Activated naive CD4-positive, alpha-beta T cell treated with anti-CD3 and anti-CD28 coated beads, Interleukin-2, amount 10 ng/mL, durations not matched to agents 7 days and 5 days (primary cell): ENCODE measurements around the gene SLC35F3.

Experiments
- CTCF ChIA-PET: fragments of 350-600 bp; sonication (Branson Sonifier 250); formaldehyde crosslinking; loops from one replicate; lab custom pipeline; 2021; ENCODE audit warnings: antibody characterized with exemption; lab: Charles Lee
- DNase-seq: peaks from one replicate; pipeline ENCODE4 v3.0.0-alpha.2; 2020
- H3K27ac Mint-ChIP-seq: one replicate; pipeline ENCODE4 v1.8.0; 2021; ENCODE audit warnings: mild to moderate bottlenecking, moderate library complexity, mixed read lengths
- H3K27me3 Mint-ChIP-seq: one replicate; pipeline ENCODE4 v1.8.0; 2021; ENCODE audit warnings: mild to moderate bottlenecking, mixed read lengths
- H3K36me3 Mint-ChIP-seq: one replicate; pipeline ENCODE4 v1.8.0; 2021; ENCODE audit warnings: mixed read lengths
- H3K4me1 Mint-ChIP-seq: one replicate; pipeline ENCODE4 v1.8.0; 2021; ENCODE audit warnings: mixed read lengths
- H3K4me3 Mint-ChIP-seq: one replicate; pipeline ENCODE4 v1.8.0; 2021; ENCODE audit warnings: mild to moderate bottlenecking, moderate library complexity, mixed read lengths
- H3K9me3 Mint-ChIP-seq: one replicate; pipeline ENCODE4 v1.8.0; 2021; ENCODE audit warnings: mixed read lengths

SLC35F3 gene

DNA sequence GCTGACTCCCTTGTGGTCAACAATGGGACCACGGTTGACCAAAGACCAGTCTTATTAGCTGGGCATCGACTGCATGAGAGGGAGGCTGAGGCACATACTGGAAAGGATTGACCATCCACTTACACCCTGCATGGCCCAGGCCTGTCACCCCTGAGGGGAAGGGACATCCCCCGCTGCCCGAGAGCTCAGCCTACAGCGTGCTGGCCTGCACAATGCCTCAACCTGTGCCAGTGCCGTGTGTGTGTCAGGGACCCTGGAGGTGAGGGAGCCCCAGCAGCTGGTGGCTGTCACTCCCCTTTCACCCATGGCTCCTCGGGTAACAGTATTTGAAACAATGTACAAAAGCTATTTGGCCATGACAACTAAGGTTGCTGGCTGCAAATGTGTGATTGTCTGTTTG lies 67.3 kb downstream of the SLC35F3 start:
- no peak for DNase-seq
- Mint-ChIP-seq H3K27ac (no peak overlapping the region), H3K27me3 (no peaks in the 10 kb centered on the region), H3K4me1 (no peaks in the 10 kb centered on the region), H3K36me3 (no peaks in the 10 kb centered on the region), H3K4me3 (no peak overlapping the region), H3K9me3 (no peaks in the 10 kb centered on the region)
- CTCF ChIA-PET: interaction anchor here (0.5 kb wide), 1 partner anchor 39 kb away, joined by 4 read pairs; no protein-coding TSS in a partner anchor

DNA sequence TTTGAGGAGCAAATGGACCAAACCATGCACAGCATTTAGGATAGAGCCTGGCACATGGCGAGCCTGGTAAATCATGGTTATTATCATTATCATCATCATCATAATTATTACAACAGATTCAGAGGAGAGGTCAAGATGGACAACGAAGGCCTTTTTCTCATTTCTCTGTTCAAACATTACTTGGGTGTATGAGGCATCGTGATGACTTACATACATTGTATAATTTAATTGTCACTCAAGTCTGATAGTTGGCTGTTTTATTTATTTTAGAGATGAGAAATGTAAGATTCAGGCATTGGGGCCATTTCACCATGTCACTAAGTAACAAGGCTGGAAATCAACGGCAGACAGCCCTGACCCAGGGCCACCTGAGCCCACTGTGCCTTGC lies 68.1 kb downstream of the SLC35F3 start:
- no peak for DNase-seq
- no peaks in the 10 kb centered on the region for H3K36me3 Mint-ChIP-seq
- no peak overlapping the region for H3K4me3 Mint-ChIP-seq
- H3K27me3 Mint-ChIP-seq: no peaks in the 10 kb centered on the region
- CTCF ChIA-PET: no interaction called here
- H3K4me1 Mint-ChIP-seq: no peaks in the 10 kb centered on the region
- no peak overlapping the region for H3K27ac Mint-ChIP-seq
- no peaks in the 10 kb centered on the region for H3K9me3 Mint-ChIP-seq

DNA sequence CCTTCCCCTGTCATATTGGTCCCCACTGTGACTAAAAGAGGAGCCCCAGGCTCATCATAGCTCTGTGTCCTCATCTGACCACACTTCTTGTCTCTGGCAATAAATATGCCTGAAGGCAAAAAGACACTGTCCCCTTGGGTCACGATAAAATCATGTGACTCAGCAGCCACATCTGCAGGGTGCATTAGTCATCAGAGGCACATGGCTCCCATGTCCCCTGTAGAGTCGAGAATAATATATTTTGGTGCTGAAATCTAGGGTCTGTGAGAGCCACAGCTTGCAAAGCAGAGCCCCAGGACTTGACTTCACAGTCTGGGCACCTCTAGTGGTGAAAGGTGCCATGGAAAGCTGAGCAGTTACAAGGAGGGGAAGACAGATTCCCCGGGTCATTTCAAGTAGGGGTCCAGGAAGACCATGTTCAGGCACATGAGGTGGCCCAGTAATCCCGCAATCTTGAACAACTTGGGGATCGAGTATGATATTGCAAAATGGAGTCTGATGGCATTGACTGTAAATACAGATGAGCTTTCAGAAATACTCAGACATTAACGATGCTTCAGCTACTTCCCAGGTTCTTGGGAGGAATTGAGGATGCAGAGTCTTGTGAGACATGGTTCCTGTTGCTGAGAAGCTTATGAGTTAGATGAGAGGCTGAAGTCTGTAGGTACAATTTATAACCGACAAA lies 68.6 kb downstream of the SLC35F3 start:
- no peaks in the 10 kb centered on the region for H3K36me3 Mint-ChIP-seq
- no peaks in the 10 kb centered on the region for H3K4me1 Mint-ChIP-seq
- no peaks in the 10 kb centered on the region for H3K9me3 Mint-ChIP-seq
- H3K4me3 Mint-ChIP-seq: no peak overlapping the region
- H3K27me3 Mint-ChIP-seq: no peaks in the 10 kb centered on the region
- no peak overlapping the region for H3K27ac Mint-ChIP-seq
- CTCF ChIA-PET: no interaction called here
- DNase-seq: no peak

DNA sequence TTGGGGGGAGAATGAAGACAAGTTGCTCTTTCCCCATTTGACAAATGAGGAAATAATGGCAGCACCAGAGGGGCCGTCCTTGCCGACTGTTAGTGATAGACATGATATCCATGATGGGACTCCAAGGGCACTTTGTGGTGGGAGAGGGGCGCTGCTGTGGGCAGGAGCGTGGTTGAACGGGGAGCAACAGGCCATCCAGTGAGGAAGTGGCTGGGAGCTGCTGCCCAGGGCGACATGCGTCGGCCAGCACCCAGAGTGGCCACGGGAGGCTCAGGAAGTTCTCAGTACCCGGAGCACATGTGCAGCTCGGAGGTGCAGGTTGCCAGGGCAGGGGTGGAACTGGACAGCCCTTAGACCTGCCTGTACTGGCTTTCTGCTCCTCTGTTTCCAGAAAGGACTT lies 71.0 kb downstream of the SLC35F3 start:
- CTCF ChIA-PET: no interaction called here
- H3K4me1 Mint-ChIP-seq: no peaks in the 10 kb centered on the region
- H3K36me3 Mint-ChIP-seq: no peaks in the 10 kb centered on the region
- H3K9me3 Mint-ChIP-seq: no peaks in the 10 kb centered on the region
- no peaks in the 10 kb centered on the region for H3K27me3 Mint-ChIP-seq
- H3K4me3 Mint-ChIP-seq: no peak overlapping the region
- no peak for DNase-seq
- no peak overlapping the region for H3K27ac Mint-ChIP-seq

DNA sequence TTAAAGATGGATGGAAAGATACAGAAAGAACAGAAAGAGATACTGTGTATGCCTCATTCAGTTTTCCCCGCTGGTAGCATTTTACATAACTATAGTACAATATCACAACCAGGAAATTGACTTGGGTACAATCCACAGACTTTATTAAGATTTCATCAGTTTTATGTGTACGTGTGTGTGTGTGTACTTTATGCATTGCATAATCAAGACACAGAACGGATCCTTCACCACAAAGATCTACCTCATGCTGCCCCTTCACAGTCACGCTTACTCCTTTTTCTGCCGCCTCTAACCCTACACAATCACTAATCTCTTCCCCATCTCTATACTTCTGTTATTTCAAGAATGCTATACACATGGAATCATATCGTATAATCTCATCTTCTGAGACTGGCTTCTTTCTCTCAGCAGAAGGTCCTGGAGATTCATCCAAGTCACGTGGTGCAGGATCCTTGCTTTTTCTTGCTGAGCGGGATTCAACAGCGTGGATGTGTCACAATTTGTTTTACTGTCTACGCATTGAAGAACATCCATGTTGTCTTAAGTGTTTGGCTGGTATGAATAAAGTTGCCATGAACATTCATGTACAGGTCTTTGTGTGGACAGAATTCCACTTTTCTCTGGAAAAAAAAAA lies 76.7 kb downstream of the SLC35F3 start:
- CTCF ChIA-PET: no interaction called here
- no peak overlapping the region for H3K27ac Mint-ChIP-seq
- H3K36me3 Mint-ChIP-seq: no peaks in the 10 kb centered on the region
- no peaks in the 10 kb centered on the region for H3K4me1 Mint-ChIP-seq
- H3K4me3 Mint-ChIP-seq: no peak overlapping the region
- H3K9me3 Mint-ChIP-seq: no peaks in the 10 kb centered on the region
- DNase-seq: no peak
- H3K27me3 Mint-ChIP-seq: no peaks in the 10 kb centered on the region

DNA sequence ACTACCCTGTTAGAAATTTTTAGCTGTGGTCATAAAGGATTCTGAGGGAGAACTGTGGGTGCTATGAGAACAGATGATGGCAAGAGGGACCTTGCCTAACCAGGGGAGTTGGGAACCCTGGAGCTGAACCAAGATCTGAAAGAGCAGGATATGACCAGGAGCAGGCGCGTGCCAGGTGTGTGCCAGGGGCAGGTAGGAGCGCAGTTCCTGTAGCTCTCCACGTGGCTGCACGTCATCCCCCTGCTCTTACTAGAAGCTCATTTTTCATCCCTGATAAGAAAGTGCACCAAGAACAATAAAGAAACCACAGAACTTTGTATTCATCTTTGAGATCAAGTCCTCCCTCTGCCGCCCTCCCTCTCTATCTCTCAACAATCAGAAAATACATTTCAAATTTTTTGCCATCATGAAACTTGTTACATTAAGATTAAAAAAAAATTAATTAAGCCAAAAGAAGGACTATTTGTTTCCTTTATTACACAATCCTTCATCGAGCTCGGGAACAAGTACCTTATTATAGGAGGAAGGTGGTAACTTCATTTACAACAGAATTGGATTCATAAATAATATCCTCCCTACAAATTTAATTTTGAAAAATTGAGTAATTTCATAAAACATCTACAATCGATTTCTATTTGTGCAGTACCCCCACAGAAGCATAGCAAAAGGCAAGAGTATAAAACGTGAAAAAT lies 78.5 kb downstream of the SLC35F3 start:
- no peak overlapping the region for H3K4me3 Mint-ChIP-seq
- H3K4me1 Mint-ChIP-seq: no peaks in the 10 kb centered on the region
- no peak for DNase-seq
- CTCF ChIA-PET: no interaction called here
- H3K27me3 Mint-ChIP-seq: no peaks in the 10 kb centered on the region
- H3K36me3 Mint-ChIP-seq: no peaks in the 10 kb centered on the region
- H3K9me3 Mint-ChIP-seq: no peaks in the 10 kb centered on the region
- H3K27ac Mint-ChIP-seq: no peak overlapping the region

DNA sequence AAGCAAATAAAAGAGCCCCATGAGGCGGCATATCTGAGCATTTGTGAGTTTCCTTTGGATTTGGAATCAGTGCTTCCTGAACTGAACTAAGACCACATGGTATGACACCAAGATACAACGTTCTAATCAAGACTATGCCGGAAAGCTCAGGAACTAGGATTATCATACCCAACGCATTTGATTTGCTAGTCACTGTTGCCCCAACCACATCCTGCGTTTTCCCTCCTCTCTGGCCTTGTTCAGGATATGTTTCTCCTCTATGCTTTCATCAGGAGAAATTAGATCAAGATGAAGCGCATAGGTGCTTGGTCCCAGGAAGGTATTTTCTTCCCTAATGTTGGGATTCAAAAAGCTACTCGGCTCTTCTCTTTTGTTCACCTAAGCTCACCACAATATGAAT lies 79.3 kb downstream of the SLC35F3 start:
- no peak for DNase-seq
- CTCF ChIA-PET: no interaction called here
- no peak overlapping the region for H3K4me3 Mint-ChIP-seq
- peaks cover 5% of the 10 kb centered on the region for H3K27me3 Mint-ChIP-seq
- no peaks in the 10 kb centered on the region for H3K36me3 Mint-ChIP-seq
- H3K4me1 Mint-ChIP-seq: no peaks in the 10 kb centered on the region
- no peaks in the 10 kb centered on the region for H3K9me3 Mint-ChIP-seq
- H3K27ac Mint-ChIP-seq: no peak overlapping the region

DNA sequence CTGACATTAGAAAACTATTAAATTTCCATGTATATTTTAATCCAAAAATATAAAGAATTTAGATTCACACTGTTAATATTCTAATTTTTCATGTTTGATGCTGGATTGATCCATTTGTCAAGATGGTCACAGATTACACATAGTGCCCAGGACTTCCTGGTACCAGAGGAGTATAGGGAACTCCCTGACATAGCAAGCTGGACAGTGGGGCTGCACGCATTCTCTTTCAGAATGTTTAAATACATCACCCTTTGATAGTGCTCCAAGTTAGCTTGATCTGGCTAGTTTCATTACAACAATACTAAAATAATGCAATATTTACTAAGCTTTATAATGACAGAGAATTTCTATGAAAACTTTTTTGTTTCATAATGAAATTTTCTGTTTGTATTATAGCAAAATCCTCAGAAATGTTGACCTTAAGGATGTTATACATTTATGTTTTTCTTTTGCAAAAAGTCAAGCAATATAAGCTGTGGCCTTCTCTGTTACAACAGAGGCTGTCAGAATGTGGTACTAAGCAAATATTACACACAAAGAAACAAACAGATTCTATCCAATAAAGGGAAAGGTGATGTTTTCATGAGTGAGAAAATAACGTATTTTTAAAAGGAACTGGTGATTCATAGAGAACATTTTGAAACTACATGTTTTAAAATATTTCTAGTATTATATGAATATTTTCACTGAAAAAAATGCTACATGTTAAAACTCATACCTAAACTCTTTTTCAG lies 84.7 kb downstream of the SLC35F3 start:
- H3K4me1 Mint-ChIP-seq: no peaks in the 10 kb centered on the region
- peaks cover 5% of the 10 kb centered on the region for H3K27me3 Mint-ChIP-seq
- no peak overlapping the region for H3K4me3 Mint-ChIP-seq
- H3K27ac Mint-ChIP-seq: no peak overlapping the region
- no peak for DNase-seq
- H3K9me3 Mint-ChIP-seq: no peaks in the 10 kb centered on the region
- CTCF ChIA-PET: no interaction called here
- no peaks in the 10 kb centered on the region for H3K36me3 Mint-ChIP-seq

DNA sequence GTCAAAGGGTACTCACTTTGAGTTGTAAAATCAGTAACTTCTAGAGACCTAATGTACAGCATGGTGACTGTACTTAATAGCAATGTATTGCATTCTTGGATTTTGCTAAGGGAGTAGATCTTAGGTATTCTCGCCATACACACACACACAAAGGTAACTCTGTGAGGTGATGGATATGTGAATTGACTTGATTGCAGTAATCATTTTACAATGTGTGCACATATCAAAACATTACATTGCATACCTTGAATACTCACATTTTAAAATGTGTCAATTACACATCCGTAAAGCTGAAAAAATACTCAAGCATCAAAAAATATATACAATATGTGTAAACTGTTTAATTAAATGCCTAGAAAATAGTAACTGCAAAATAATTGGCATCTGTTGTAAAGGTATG lies 86.0 kb downstream of the SLC35F3 start:
- H3K27ac Mint-ChIP-seq: no peak overlapping the region
- CTCF ChIA-PET: no interaction called here
- H3K4me3 Mint-ChIP-seq: no peak overlapping the region
- no peaks in the 10 kb centered on the region for H3K4me1 Mint-ChIP-seq
- no peaks in the 10 kb centered on the region for H3K36me3 Mint-ChIP-seq
- no peak for DNase-seq
- H3K27me3 Mint-ChIP-seq: peaks cover 5% of the 10 kb centered on the region
- H3K9me3 Mint-ChIP-seq: no peaks in the 10 kb centered on the region

DNA sequence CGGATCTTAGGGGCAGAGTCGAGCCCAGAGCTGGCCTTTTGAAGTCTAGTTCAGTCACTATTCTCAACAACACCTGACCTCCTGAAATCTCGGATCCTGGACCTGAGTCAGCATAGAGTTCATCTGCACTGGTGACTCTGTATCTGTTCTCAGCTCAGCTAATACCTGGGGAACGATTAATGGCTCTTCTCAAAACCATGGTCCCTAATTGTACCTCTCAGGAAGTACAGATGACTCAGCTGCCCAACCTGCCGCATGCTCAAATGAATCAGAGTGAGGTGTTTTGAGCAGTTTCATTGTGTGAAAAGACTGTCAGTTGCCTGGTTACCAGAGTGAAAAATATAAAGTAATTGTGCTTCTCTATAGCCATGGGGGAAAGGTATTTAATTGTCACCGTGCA lies 89.2 kb downstream of the SLC35F3 start:
- H3K27me3 Mint-ChIP-seq: peaks cover under 1% of the 10 kb centered on the region
- H3K4me3 Mint-ChIP-seq: no peak overlapping the region
- CTCF ChIA-PET: interaction anchor here (1.0 kb wide), 1 partner anchor 73 kb away, joined by 4 read pairs; no protein-coding TSS in a partner anchor
- no peaks in the 10 kb centered on the region for H3K9me3 Mint-ChIP-seq
- no peaks in the 10 kb centered on the region for H3K36me3 Mint-ChIP-seq
- no peaks in the 10 kb centered on the region for H3K4me1 Mint-ChIP-seq
- no peak overlapping the region for H3K27ac Mint-ChIP-seq
- DNase-seq: no peak

DNA sequence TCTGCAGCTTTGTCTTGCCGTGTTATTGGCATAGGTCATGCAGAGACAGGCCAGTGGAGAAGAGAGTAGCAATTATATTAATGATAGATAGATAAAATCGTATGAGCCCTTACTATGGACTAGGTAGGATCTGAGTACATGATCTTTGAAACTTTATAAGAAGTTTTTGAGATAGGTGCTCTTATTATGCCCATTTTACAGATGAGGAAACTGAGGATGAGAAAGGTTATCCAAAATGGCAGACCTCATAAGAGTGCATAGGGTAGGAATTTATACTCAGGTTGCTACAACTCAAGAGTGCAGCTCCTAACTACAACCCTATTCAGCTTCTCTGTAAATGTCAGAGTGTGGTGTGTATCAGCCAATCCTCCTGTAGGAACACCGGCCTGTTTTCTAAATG lies 89.6 kb downstream of the SLC35F3 start:
- Mint-ChIP-seq H3K36me3 (no peaks in the 10 kb centered on the region), H3K27ac (no peak overlapping the region), H3K9me3 (no peaks in the 10 kb centered on the region), H3K27me3 (no peaks in the 10 kb centered on the region), H3K4me1 (no peaks in the 10 kb centered on the region), H3K4me3 (no peak overlapping the region)
- CTCF ChIA-PET: interaction anchor here (1.0 kb wide), 1 partner anchor 72 kb away, joined by 4 read pairs; no protein-coding TSS in a partner anchor
- DNase-seq: no peak

DNA sequence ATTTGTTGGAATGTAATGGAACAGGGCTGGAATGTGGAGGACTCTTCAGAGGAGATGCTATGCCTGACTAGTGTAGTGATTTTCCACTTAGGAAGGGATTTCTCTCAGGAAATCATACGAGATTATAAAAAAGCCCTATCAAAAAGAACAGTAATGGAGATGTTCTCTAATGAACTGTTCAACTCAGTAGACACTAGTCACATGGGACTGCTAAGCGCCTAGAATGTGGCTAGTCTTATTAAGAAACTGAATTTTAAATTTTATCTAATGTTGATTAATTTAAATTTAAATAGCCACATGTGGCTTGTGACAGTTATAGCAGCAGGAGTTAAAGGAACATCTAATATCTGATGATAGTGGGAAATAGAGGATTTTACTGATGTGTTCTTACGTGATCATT lies 94.0 kb downstream of the SLC35F3 start:
- H3K4me1 Mint-ChIP-seq: no peaks in the 10 kb centered on the region
- no peaks in the 10 kb centered on the region for H3K36me3 Mint-ChIP-seq
- H3K27ac Mint-ChIP-seq: no peak overlapping the region
- H3K9me3 Mint-ChIP-seq: no peaks in the 10 kb centered on the region
- no peak for DNase-seq
- CTCF ChIA-PET: no interaction called here
- no peaks in the 10 kb centered on the region for H3K27me3 Mint-ChIP-seq
- no peak overlapping the region for H3K4me3 Mint-ChIP-seq

DNA sequence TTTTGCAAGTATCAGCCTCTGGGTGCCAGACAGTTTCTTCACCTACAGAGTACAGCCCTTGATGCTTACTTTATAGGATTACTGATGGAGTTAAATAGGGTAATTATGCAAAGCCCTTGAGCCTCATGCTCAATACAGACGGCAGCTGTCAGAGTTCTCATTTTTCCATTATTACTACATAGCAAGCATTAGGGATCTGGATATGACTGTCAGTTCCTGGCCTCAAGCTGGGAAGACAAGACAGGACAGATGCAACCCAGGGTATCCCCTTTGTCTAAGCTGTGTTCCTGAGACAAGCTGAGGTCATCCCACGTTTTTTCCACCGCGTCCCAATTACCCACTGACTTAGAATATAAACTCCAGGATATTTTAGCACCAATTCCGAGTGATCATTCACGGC lies 94.4 kb downstream of the SLC35F3 start:
- Mint-ChIP-seq H3K9me3 (no peaks in the 10 kb centered on the region), H3K4me3 (no peak overlapping the region), H3K27me3 (no peaks in the 10 kb centered on the region), H3K27ac (no peak overlapping the region), H3K36me3 (no peaks in the 10 kb centered on the region), H3K4me1 (no peaks in the 10 kb centered on the region)
- DNase-seq: no peak
- CTCF ChIA-PET: no interaction called here

DNA sequence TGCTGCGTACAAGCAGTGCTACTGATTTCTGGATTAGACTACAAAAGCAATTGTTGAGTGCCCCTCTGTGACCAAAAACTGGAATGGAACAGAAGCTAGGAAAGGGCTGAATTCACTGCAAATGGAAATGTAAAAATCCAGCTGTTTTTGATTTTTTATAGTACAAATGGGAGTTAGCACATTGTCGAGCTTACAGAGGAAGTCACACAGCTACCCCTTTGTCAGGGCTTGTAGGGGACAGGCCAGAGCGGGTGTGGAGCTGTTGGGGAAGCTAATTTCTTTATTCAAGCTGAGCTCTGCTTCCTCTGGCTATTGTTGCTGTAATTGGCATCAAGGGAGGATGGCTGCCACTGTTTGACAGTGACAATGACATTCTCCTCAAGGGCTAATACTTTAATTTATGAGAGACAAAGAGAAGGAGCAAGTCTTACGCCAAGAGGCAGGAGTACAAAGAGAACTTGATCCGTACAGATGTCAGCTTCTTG lies 96.1 kb downstream of the SLC35F3 start:
- no peak for DNase-seq
- H3K27ac Mint-ChIP-seq: no peak overlapping the region
- no peaks in the 10 kb centered on the region for H3K27me3 Mint-ChIP-seq
- no peak overlapping the region for H3K4me3 Mint-ChIP-seq
- no peaks in the 10 kb centered on the region for H3K9me3 Mint-ChIP-seq
- CTCF ChIA-PET: no interaction called here
- no peaks in the 10 kb centered on the region for H3K4me1 Mint-ChIP-seq
- no peaks in the 10 kb centered on the region for H3K36me3 Mint-ChIP-seq
